Medulla oblongata (tissue), 1 donor: ENCODE results near the gene AOX1.
"Not testable (repeated sequence)": the region's sequence is repeated elsewhere in the genome, so short reads cannot be mapped to it uniquely, and the experiment has no call there.

Source experiments
- DNase-seq: peaks from one replicate; pipeline ENCODE4 v3.0.0-alpha.2; 2015; ENCODE audit errors: extremely low spot score

Gene AOX1

DNA sequence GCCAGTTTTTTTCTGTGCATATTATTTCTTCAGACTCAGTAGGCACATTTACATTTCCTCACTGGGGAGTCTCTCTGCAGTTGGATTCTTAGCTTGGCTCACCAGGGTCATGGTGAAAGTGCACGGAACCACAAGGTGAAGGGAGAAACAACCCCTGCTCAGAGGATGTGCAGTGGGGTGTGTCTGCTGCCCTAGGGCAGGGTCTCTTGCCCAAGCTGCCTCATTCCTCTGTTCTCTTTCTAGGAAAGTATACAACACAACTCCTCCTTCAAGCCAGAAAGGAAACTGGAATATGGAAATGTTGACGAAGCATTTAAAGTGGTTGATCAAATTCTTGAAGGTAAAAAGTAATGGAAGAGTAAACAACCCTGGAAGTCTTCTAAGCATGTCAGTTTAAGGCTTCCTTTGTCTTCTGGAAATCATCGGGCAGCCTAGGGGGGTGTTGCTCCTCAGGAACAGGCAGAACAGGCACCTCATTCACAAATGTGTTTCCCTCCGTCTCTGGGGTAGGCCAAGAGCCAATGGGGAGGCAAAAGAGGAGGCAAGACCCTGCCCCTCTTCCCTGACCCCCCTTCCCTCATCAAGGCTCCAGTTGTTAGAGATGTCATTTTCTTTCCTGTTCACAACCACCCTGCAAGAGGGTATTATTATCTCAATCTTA is 41.4 kb downstream of the AOX1 start:
- DNase-seq = no peak

DNA sequence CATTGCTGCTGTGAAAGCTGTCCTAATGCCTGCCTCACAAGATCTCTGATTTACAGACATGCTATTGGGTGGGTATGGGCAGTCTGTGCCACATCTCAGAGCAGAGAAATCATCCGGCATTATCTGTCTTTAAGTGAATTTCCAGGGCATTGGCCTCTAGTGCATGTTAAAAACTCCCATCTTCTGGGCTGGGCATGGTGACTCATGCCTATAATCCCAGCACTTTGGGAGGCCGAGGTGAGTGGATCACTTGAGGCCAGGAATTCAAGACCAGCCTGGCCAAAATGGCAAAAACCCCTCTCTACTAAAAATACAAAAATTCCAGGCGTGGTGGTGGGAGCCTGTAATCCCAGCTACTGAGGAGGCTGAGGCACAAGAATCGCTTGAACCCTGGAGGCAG is 42.6 kb downstream of the AOX1 start:
- DNase-seq = not testable (repeated sequence)

DNA sequence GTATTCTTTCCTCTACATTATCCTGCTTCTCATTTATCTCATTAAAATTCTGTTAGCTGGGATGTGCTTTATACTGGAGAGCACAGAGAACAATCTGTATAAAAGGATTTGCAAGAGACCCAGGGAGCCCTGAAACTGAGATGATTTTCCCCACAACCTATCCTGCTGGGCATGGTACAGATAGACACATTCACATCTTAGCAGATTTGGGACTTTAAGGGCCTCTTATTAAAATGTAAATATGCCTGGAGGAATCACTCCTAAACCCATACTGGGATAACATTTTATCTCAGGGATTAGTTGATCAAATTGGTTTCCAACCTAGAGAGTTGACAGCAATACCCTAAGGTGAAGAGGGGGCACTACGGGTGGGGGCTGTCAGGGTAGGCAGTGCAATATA is 45.5 kb downstream of the AOX1 start:
- DNase-seq = no peak

DNA sequence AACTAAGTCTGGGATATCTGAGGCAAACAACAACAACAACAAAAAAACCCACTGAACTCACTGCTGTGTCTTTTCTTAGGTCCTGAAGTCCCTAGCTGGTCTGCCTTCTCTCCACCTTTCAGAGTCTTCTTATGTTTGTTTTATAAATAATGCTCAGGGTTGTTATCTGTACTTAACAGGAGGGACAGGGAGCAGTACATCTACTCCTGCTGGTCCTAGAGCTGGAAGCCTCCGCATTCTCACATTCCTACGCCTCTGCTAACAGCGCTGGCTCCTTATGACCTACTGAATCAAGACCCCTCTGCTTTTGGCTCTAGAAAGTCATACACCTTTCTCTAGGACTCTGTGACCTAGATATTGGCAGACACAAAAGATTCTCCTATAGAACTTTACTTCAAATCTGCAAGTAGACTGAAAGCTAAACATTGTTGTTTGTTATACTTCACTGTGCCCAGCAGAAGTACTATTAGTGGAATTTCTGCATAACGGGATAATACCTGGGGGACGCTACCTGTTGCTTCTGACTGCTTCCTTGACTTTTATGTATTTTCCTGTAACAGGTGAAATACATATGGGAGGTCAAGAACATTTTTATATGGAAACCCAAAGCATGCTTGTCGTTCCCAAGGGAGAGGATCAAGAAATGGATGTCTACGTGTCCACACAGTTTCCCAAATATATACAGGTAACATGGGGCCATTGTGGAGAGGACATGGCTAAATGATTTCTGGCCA is 48.6 kb downstream of the AOX1 start:
- DNase-seq = no peak

DNA sequence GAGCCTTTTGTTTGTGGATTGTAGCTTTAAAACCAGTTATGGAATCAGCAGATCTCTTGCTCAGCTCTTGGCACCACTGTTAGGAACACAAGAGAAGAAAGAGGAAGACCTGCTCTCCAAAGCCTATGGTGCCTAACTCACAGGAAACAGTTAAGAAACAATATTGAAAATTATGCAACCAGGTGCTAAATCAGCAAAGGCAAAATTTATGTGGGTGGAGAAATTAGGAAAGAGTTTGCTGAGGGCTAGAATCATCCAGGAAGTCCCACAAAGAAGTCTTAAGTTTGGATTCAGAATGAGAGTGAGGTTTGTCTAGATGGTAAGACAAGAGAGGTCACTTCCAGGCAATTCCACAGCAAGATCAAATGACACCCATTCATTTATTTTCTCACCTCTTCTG is 49.4 kb downstream of the AOX1 start:
- no peak for DNase-seq

DNA sequence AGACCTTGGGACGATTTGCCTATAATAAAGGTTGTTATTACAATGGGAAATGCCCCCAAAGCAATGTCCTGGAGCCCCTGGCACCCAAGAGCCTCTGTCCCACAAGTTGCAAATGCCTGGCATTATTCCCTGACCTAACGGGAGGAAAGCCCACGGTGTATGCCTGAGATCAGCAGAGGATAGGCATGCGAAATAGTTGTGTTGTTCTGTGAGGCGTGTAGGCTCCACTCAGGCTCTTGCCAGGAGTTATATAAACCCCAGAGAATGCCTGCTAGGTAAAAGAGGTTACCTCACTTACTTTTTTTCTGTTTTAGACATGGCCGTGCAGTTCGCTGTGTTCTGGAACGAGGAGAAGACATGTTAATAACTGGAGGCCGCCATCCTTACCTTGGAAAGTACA is 52.1 kb downstream of the AOX1 start:
- no peak for DNase-seq

DNA sequence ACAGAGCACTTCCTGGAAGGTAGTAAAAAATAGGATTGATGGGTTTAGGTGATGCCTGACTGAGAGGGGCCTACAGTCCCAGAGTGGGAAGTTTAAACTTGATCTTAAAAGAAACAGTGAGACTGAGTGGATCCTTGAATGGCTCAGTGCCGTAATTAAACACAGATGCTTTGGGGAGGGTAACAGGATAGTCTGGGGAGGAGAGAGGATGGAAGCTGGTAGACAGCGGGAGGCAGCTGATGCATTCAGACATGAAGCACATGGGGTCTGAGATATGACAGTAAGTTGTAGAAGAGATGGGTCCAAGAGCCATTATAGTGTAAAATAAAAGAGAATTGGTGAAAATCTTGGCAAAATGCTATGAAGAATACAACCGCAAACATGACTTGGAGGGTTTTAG is 54.4 kb downstream of the AOX1 start:
- no peak for DNase-seq

DNA sequence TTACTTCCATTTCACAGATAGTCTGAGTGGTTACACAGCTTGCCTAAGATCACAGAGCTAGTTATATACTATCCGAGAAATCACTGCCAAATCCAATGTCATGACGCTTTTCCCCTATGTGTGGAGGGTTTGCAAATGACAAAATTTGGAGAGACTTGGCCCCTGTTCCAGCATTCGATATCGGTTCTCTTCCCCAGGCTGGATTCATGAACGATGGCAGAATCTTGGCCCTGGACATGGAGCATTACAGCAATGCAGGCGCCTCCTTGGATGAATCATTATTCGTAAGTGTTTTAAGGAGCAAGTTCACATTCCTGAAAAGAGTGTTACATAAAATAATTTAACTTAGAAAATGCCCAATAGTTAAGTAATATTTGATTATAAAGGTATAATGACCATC is 55.1 kb downstream of the AOX1 start:
- DNase-seq = no peak

DNA sequence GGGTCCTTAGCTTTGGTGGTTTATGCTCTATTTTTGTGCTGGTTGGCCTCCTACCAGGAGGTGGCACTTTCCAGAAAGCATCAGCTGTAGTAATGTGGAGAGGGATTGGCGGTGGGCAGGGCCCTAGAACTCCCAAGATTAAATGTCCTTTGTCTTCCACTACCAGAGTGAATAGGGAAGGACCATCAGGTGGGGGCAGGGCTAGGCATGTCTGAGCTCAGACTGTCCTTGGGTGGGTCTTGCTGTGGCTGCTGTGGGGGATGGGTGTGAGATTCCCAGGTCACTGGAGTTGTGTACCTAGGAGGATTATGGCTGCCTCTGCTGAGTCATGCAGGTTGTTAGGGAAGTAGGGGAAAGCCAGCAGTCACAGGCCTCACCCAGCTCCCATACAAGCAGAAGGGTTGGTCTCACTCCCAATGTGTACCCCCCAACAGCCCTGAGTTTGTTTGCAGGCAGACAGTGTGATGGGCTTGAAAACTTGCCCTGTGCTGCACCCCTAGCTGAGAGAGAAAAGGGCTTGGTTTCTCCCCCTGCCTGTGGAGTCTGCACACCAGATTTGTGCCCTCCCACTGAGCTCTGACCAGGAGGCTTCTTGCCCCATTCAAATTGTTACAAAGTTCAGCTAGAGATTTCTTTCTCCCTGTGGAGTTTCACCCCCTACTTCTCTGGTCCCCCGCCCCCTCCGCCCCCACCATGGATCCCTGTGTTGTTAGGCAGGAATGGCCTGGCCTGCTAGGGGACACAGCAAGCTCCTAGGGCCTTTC is 62.9 kb downstream of the AOX1 start:
- not testable (repeated sequence) for DNase-seq

DNA sequence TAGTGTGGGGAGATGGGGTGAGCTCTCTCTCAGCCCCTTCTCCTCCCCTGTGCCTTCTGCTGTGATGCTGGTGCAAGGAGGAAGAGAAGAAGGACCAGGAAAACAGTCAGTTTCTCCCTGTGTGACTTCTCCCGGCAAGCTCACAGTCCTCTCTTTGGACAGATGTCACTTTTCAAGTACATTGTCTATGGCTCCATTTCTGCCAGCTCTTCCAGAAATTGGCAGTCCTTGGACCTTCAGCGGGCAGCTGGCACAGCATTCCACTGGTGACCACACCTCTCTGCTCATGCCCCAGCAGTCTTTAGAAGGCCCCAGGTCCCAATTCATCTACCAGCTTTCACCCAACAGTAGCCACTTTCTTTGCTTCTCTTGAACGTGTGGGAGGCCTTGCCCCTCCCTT is 63.9 kb downstream of the AOX1 start:
- no peak for DNase-seq

DNA sequence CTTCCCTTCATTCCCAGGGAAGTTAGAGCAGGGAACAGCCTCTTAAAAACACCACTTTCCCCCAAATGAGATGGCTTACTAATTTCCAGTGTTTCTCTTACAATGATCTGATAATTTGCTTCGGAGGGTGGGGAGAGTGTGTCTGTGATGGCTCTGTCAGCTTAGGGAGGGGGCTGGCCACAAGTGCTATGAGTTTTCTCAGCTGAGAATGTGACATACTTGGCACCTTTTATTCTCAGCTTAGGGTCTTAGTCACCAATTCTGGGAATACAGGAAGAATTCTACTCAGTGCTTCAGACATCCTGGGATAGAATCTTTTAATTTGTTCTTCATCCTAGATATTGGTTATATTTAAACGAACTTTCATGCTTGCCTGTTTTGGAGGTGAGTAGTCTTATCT is 64.4 kb downstream of the AOX1 start:
- DNase-seq = no peak

DNA sequence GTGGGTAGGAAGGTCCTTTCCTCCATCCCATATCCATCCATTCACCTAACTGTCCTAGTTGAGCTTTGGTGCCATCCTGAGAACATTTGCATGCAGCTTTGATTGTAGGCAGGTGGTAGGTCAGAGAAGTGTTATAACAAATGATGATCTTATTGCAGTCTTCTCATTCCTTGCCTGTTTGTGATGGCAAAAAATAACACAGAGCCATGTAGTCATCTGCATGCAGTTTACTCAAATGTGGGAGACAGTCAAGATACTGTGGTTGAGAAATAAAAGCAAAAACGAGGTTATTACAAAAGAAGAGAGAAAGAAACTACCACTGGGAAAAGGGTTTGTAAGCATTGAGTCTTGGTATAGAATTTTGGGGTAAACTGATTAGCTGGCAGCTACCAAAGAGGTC is 66.3 kb downstream of the AOX1 start:
- DNase-seq = no peak

DNA sequence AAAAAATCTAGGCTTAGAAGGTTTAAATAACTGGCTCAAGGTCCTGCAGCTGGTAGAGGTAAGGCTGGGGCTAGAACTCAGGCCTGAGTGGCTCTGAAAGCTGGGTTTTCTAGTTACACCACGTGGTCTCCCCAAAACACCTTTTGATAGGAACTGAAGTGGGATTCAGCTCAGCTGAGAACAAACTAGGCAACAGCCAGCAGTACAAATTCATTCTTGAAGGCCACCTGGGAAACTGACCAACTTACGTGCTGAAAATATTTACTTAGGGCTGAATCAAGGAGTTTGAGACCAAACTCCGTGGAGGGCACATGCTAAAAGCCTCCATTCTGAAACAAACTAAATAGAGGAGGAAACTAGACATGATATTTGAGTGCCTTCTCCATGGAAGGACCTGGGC is 67.2 kb downstream of the AOX1 start:
- DNase-seq = no peak

DNA sequence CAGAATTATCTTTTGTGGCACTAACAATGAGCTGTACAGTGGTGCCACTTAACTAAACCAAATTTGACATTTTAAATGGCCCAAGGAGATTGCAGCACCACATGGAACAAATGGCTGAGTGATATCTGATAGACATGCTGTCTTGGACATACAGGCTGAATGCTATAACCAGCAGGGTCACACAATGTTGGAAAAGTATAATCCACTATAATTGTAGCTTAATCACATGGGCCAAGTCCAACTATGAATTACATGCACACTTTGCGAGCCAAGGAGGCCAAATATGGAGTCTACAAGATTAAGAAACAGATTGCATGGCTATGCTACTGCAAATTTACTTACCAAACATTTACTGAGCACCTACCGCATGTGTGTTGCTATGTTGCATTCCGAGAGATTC is 69.0 kb downstream of the AOX1 start:
- no peak for DNase-seq

DNA sequence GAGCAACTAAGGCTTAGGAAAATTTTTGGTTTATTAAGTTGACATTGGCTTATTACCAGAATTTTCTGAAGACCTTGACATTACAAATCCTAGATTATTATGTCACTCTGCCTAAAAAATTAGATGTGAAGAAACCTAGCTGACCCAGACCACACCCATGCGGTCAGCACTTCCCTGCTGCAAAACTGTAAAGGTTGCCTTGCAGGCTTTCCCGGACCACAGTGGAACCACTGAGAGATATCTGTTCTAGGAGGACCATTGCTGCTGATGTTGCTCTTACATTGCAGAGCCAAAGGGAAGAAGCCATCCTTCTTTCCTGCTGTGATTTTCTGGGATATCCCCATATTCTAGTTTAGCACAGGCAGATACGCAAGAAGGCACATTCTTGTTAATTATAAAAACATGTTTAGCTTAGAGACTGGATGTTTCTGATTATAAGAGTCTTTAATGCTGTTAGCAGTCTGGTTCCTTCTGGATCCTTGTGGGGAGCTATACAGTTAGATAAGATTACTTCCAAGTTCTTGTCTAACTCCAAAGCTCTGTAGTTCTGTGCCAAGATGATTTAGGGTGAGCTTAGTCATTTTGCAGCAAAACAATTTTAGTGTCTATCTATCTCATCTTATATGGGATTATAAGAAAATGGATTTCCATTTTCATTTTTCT is 70.2 kb downstream of the AOX1 start:
- DNase-seq = no peak

DNA sequence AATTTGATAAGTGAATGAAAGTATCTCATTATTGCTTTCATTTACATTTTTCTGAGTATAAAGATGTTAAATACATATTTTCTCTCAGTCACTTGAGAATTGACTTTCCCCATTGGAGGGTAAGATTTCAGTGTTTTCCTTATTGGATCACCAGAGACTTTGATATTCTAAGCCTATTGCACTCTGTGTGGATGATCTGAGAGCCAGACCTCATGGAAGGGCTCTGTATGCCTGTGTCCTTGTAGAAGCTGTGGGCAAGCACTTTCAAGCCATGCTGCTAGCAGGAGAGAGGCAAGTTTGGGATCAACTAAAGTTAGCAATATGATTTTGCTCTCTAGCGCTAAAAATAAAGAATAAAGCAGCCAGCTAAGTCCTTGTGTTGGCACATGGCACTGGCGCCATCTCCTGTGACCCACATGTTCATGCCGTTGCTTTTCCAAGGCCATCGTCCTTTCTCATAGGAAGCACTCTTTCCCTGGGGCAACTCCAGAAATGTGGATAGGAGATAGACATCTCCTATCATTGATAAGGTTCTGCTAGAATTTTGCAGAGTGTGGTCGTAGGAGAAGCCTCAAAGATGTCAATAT is 72.6 kb downstream of the AOX1 start:
- DNase-seq = no peak

DNA sequence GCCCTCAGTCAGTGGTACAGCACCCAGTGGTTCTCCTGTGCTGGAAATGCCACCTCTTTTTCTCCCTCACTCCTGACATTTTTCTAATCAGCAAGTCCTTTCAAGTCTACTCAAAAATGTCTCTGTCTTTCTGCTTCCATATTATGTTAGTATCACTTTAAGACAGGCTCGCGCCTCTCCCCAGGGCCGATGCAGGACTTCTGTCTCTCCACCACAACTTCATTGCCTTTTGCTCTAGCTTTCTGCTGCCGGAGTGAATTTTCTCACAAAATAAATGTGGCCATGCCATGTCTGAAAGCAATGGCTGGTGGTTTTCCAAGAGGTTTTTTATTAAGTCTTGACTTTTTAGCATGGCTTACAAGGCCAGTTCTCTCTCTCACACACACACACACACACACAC is 73.6 kb downstream of the AOX1 start:
- DNase-seq = no peak

DNA sequence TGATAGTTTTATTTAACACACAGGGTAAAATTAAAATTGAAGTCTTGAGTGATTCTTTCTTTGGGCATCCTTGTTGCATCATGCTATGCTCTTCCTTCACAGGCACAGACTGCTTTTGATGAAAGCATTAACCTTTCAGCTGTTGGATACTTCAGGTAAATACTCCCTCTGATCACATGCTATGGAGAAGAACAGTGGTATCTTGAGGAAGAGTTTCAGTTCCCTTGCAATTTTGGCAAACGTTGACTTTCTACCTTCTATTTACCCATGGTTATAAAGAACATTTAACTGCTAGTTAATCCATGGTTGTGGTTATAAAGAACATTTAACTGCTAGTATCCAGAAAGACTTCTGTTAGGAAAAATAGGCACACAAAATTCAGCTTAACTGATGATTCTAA is 75.7 kb downstream of the AOX1 start:
- no peak for DNase-seq

DNA sequence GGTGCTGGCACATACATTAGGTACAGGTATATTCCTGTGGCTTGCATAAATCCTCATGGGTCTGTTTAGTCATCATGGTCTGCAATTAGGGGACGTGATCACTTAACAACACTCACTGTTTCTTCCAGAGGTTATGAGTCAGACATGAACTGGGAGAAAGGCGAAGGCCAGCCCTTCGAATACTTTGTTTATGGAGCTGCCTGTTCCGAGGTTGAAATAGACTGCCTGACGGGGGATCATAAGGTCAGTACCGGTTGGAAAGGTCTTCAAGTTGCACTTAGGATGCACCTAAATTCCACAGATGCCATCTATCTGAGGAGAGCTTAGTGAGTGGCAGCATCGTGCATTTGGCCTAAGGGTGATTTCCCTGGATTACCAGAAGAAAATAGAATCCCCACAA is 76.9 kb downstream of the AOX1 start:
- DNase-seq = no peak

DNA sequence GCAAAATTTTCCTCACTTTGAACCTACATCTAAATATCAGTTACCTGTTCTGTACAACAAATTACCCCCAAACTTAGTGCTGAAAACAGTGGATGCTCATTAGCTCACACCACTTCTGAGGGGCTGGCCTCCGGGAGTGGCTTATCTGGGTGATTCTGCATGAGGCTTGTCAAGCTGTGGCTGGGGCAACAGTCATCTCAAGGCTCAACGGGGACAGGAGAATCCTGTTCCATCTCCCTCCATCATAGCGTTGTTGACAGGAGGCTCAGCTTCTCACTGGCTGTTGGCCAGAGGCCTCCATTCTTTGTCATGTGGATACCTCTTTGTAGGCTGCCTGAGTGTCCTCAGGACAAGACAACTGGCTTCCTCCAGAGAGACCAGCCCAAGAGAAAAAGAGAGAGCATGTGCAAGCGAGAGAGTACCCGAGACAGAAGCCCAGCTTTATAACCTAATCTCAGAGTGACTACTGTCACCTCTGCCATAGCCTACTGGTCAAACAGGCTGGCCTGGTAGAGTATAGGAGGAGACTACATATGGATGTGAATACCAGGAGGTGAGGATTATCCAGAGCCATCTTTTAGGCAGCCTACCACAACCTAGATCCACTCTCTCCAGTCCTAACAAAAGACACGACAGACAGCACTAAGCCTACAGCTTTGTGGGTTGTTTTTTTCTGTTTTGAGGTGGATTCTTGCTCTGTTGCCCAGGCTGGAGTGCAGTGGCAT is 79.1 kb downstream of the AOX1 start:
- no peak for DNase-seq
